HK-2 (cell line): ENCODE results near the gene PPFIBP1.
"Not testable (repeated sequence)": the region's sequence is repeated elsewhere in the genome, so short reads cannot be mapped to it uniquely, and the experiment has no call there.

ENCODE experiments used
- DNase-seq: peaks from one replicate; pipeline ENCODE4 v3.0.0-alpha.2; 2018; ENCODE audit not compliant: unreplicated experiment

The PPFIBP1 gene

GRCh38 chr12:27627123-27627852, 103.3 kb downstream of the PPFIBP1 start:
- DNase-seq: no peak

- not testable (repeated sequence) for DNase-seq
Observed at GRCh38 chr12:27627853-27628469, 104.0 kb downstream of the PPFIBP1 start.

DNA sequence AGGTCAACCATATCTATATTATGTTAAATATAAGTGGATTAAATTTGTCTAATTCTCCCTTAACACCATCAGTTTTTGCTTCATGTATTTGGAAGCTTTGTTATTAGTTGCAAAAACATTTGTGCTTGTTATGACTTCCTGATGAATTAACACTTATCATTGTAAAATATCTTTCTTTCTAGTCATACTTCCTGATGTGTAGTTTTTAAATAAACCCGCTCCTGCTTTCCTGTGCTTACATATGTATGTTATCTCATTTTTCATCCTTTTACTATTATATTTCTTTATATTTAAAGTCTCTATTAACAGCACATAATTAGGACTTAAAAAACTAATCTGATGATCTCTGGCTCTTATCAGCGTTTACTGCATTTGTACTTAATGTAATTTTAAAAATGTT, 106.2 kb downstream of the PPFIBP1 start:
- not testable (repeated sequence) for DNase-seq

DNA sequence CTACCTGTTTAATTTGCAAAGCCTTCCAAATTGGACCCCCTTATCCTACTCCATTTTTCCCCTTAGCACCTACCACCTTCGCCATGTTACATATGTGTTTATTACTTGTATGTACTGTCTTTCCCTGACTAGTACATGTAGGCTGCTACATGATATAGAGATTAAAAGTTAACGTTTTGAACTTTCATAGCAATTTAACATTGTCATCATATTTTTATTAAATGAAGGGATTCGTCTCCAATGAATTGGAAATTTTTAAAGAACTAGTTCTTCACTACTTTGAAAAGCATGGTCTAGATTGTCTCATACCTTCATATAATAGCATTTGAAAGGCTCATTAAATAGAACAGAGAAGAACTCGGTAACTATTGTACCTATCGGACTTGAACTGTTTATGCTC, 107.4 kb downstream of the PPFIBP1 start:
- no peak for DNase-seq

- DNase-seq: no peak
Observed at GRCh38 chr12:27631813-27632491, 107.9 kb downstream of the PPFIBP1 start.

DNA sequence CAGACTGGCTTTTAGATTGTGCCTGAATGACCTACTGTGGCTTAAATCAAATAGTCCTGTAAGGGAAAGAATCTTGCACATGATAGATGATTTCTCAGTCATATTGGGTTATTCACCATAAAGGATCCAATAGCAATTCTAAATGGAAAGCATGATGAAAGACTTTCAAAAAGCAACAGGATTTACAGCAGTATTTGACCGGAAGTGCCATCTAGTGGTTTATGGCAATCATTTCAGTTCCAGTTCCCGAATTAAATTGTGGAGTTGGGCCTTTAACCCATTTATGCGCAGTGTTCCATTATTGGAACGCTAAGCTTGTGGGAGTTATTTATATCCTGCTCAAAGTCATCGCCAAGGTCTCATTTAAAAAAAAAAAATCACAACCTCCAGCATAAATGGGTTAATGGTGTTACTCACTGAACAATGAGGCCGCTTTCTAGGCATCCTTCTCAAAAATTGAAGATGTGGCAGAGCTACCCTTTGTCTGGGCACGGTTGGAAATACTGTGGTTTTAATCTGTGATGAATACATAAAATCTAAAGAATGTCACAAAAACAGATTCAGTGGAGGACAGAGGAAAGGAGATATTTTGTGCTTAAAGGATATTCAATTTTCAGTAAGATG, 111.5 kb downstream of the PPFIBP1 start:
- DNase-seq: no peak

- DNase-seq: not testable (repeated sequence)
Observed at GRCh38 chr12:27636569-27636968, 112.6 kb downstream of the PPFIBP1 start.

GRCh38 chr12:27637524-27637923, 113.5 kb downstream of the PPFIBP1 start:
- DNase-seq: no peak

DNA sequence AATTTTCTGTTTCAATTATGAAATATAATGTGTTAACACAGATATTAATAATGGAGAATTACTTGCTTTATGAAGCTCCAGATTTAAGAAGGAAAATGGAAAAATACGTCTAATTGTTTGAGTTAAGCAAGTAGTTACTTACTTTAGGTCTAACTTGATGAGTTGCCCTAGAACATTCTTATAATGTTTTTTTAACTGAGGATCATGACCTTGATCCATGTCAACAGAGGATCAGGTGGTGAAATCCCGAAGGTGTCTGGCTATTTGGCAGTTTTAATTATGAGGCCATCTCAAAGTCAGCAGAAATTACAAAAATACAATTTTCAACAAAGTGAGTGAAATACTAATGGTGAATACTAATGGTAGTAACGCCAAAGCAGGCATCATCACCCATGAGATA, 115.3 kb downstream of the PPFIBP1 start:
- no peak for DNase-seq

GRCh38 chr12:27640566-27641200, 116.7 kb downstream of the PPFIBP1 start:
- DNase-seq: not testable (repeated sequence)

GRCh38 chr12:27642361-27642760, 118.4 kb downstream of the PPFIBP1 start:
- not testable (repeated sequence) for DNase-seq

GRCh38 chr12:27642892-27643291, 118.9 kb downstream of the PPFIBP1 start:
- DNase-seq: not testable (repeated sequence)

DNA sequence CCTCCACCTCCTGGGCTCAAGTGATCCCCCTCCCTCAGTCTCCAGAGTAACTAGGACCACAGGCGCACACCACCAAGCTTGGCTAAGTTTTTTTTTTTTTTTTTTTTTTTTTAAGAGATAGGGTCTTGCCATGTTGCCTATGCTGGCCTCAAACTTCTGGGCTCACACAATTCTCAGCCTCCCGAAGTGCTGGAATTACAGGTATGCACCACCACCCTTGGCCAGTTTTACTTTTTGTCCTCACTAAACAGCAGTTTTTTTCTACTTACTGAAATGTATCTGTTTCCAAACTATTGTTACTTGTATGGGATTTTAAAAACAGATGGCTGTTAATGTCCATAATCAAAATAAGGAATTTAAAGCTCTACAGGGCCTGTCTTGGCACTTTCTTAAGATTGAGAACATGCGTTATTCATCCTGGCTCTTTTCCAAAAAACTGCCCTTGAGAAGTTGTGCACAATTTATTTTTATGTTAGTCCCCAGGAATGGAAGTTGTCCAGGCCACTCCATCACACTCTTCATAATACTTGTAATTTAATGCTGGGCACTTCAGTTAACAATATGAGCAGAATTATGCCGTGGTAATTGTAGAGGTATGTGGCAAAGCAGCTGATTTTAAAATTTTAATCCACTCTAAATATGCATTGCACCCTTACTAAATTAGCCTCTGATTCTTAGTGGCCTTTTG, 120.3 kb downstream of the PPFIBP1 start:
- DNase-seq: no peak

DNA sequence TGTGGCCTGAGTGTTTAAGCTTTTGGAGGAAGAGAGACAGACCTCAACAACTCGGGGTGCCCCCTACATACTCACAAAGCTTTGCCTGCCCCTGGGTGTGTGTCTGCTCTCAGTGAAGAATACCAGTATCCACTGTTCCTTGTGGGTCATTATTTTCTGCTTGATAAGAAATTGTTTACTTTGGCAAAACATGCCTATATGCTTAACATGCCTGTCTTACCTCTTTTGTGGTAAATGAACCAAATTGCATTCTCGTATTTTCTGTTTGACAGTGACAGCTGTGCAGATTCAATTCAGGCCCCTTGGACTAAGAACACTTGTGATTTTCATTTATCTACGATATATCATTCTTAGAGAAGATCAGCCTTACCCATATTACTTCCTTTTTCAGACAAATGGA, 121.7 kb downstream of the PPFIBP1 start:
- no peak for DNase-seq

GRCh38 chr12:27646149-27646548, 122.1 kb downstream of the PPFIBP1 start:
- DNase-seq: no peak

DNA sequence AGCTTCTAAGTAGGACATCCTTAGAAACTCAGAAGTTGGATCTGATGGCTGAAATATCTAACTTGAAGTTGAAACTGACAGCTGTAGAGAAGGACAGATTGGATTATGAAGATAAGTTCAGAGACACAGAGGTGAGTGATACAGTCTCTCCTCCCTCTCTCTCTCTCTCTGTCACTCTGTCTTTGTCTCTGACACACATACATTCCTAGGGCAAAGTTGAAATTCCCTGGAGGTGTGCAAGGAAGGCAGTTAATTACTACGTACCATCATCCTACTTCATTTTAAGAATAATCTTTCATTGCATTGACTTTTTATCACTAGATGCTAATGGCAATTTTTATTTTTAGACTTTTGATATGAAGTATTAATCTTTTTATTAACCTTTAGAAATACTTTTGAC, 126.0 kb downstream of the PPFIBP1 start:
- no peak for DNase-seq

- no peak for DNase-seq
Observed at GRCh38 chr12:27651201-27651600, 127.2 kb downstream of the PPFIBP1 start.

DNA sequence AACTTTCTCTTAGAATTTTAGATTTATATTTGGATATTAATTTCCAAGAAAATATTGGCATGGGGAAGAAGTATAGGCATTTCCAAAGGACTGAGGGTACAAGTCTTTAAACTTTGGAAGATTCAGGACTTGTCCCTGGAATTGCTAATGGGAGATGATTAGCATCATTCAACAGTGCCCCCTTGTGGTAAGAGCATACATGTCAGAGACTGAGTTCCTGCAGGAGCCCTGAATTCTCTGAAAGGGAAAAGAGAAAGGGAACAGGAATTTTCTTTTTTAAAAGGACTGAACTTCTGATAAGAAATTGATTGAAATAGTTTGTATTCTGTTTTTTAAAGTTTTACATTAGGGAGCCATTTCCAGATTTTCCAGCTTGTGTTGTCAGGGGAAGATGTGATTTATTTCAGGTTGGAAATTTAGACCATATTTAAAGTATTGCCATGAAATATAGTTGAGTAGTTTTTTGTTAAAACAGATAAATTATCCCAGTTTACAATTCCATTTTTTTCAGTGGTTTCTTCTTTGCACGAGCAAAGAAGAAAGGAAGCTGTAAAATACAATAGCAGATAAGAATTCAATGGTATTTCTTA, 128.3 kb downstream of the PPFIBP1 start:
- DNase-seq: peak; percentile 42

GRCh38 chr12:27653661-27654060, 129.7 kb downstream of the PPFIBP1 start:
- no peak for DNase-seq

DNA sequence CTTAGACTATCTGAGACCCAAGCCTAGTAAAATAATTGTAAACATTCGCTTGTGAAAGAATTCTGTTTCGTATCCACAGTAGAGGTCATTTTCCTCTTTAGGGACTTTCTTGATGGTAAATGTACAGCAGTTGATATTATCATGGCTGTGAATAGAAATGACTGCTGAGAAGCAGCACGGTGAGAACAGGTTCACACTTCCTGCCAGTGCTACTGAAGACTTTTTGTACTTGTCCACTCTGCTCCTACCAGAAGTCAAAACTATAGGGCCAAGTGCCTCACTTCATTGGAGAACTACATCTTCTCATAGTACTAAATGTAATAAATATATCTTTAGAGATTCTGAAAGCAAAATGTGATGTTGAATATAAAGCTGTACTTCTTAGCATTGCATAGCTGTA, 131.5 kb downstream of the PPFIBP1 start:
- not testable (repeated sequence) for DNase-seq

GRCh38 chr12:27657296-27657695, 133.3 kb downstream of the PPFIBP1 start:
- DNase-seq: no peak
